Activated CD4-positive, alpha-beta T cell treated with anti-CD3 and anti-CD28 coated beads, Interleukin-2, amount 50 U/mL, for 24 hours (primary cell): ENCODE measurements around the gene PHETA1.

Source experiments
- DNase-seq, 2 donors: peaks; one replicate each; pipeline ENCODE4 v3.0.0-alpha.2; 2020; ENCODE audit warnings: low read depth in 1 of 2, low spot score in 1 of 2

PHETA1 gene

DNA sequence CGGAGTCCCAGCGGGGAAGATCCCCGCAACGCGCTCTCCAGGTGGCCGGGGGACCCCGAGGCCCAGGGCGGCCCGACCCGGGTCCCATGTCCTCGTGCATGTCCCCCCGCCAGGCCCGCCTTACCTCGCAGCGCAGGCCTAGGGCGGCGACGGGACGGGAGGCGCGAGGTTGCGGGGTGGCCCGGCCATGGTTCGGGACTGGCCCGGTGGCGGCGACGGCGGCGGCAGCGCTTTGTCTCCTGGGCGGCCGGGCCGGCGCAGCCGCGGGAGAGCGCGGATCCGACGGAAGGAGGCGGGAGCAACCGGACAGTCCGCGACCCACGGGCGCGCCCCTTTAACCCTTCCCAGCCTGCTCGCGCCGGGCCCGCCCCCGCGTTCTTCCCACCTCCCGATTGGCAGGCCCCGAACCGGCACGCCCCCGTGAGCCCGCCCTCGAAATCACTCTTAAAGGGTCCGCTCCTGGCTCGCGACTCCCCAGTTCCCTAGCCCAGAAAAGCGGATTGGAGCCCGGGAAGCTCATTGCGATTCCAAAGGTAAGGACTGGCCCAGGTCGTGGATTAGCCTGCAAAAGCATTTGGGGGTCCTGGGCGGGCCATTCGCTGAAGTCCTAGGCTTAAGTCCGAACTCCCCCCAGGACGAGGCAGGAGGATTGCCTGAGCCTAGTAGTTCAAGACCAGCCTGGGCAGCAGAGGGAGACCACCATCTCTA is at the start of gene PHETA1:
Gene PHETA1 (minus strand): TSS at position 308 of the 708 bp plus-strand sequence. CDS start 5,668 bp downstream, outside the sequence.
- peak; percentile 62 to 68 for DNase-seq

DNA sequence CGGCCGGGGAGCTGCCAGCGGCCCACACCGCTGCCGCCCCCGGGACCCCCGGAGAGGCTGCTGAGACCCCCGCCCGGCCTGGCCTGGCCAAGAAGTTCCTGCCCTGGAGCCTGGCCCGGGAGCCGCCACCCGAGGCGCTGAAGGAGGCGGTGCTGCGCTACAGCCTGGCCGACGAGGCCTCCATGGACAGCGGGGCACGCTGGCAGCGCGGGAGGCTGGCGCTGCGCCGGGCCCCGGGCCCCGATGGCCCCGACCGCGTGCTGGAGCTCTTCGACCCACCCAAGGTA is 49.6 kb upstream of the PHETA1 start:
- DNase-seq, result no peak

DNA sequence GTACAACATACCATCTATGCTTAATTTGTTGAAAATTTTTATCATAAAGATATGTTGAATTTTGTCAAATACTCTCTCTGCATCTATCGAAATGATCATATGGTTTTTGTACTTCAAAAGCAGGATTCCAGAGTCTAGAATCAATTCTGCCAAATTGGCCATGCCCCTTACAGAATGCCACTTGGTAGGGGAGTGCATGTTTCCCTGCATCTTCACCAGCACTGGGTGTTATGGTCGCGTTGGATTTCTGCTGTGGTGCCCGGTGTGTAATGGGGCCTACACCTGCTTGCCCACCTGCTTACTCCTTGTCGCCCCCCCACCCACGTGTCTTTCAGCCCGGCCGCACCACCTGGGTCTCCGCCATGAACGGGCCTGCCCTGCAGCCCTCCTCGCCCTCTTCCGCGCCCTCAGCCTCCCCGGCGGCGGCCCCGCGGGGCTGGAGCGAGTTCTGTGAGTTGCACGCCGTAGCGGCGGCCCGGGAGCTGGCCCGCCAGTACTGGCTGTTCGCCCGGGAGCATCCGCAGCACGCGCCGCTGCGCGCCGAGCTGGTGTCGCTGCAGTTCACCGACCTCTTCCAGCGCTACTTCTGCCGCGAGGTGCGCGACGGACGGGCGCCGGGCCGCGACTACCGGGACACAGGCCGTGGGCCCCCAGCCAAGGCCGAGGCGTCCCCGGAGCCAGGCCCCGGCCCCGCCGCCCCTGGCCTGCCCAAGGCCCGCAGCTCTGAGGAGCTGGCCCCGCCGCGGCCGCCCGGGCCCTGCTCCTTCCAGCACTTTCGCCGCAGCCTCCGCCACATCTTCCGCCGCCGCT is 49.1 kb upstream of the PHETA1 start:
- DNase-seq, result no peak

DNA sequence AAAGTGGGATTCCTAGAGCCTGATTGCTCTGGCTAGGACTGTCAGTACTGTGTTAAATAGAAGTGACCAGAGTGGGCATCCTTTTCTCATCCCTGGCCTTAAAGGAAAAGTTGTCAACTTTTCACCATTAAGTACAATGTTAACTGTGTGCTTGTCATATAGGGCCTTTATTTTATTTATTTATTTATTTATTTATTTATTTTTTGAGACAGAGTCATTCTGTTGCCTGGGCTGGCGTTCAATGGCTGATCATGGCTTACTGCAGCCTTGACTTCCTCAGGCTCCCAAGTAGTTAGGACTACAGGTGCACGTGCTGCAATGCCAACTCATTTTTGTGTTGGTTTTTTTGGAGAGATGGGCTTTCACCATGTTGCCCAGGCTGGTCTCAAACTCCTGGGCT is 48.4 kb upstream of the PHETA1 start:
- no peak for DNase-seq

DNA sequence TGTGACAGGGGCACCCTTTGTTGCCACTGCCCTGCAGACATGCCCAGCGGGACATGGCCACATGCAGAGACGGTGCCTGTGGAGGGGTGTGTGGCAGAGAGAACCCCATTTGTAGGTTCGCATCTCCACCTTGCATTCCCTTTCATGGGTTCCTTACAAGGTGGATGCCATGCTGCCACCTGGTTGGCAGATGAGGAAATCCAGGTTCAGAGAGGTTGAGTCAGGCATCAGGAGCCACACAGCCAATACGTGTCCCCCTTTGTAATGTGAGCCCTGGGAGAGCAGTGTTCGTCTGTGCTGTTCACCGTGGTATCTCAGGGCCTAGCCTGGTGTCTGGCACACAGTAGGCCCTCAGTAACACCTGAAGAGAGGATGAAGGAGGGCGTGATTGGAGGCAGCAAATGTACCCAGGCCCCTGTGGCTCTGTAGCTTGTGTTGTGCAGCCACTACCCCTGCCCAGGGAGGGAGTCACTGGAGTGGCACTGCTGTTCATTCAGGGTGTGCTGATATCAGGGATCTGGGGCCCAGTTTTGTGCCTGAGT is 45.9 kb upstream of the PHETA1 start:
- no peak for DNase-seq

DNA sequence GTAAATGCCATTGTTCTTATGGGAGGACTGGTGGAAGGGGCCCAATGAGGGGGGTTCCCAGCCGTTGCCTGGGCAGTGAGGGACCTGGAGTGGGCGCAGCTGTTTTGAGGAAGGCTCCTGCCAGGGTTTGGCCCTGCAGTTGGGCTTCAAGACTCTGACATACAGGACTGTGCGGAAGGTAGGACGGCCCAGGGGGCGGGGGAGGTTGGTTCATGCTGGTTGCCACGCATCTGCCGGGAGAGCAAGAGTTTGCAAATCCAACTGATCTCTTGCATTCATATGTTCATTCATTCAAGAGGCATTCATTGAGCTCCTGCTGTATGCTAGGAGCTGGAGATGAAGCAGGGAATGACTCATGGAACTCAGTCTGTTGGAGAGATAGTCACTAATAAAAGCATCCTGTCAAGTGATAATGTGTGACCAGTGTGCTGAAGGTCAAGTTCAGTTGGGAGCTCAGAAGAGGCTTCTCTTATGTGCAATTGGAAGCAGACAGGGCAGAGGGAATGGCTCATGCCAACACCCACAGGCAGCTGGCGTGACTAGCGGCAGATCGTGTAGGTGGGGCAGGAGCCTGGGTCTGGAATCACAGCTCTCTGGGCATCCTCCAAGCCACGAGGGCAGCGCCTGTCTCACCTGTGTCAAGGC is 44.7 kb upstream of the PHETA1 start:
- DNase-seq, result no peak

DNA sequence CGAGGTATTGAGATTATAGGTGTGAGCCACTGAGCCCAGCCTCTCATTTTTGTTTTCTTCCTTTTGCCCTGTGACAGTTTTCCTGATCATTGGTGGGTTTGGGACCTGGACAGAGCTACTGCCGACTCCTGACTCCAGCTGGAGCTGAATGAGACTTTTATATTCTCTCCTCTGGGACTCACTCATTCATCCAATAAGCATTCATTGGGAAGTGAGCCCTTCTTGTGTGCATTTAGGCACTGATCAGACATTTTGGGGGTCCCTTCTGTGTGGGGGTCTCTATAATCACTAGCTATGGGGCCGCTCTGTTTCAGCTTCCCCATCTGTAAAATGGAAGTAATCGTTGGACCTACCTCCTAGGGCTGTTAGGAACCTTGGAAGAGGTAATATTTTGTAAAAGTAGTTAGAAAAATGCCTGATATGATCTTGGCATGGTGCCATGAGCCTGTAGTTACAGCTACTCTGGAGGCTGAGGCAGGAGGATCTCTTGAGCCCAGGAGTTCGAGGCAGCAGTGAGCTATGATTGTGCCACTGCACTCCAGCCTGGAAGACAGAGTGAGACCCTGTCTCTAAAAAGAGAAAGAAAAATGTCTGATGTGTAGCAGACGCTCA is 44.0 kb upstream of the PHETA1 start:
- DNase-seq, result no peak

GRCh38 chr12:111412007-111412829 is 43.3 kb upstream of the PHETA1 start:
- DNase-seq, result no peak

- no peak for DNase-seq
These were observed 42.4 kb upstream of the PHETA1 start for GRCh38 chr12:111411185-111411764.

GRCh38 chr12:111410431-111411184 is 41.7 kb upstream of the PHETA1 start:
- DNase-seq, result no peak

DNA sequence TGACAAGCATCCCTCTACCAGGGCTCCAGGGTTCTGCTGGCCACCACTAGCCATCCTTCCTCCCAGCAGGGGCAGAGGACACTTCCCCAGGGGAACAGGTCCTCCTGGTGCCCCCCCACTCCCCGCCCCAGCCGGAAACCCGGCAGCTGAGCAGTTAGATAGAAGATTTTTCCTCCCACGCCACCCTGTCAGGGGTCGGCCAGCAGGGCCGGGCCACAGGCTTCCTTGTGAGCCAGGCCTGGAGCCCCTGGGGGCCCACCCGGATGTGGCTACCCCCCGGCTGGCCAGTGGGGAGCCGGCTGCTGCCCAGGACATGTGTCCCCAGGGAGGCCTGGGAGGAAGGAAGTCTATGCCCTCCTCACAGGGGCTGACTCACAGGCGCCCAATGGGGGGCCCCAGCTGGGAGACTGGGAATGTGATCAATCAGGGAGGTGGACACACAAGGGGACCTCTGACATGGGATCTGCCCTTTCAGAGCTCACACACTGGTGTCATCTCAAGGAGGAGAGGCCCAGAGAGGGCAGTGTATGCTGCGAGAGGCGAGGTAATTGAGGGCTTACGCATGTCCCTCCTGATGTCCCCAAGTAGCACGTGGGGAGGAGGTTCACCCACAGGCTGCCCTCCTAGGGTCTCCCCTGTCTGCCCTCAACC is 41.0 kb upstream of the PHETA1 start:
- no peak for DNase-seq

DNA sequence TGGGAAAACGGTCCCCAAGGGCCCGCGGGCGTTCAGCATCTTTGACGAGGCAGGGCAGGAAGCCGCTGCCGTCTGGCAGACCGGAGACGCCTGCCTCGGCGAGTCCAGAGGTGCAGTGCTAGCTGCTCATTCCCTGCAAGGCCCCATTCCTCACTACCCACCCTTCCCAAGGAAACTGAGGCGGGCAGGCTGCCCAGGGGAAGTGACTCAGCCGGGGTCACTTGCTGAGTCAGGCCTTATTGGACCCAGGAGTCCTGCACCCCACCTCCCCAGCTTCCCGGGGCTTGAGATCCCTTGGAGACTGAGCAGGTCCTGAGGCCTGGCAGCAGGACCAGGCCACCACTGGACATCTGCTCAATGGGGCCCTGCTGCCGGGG is 40.5 kb upstream of the PHETA1 start:
- DNase-seq, result no peak

GRCh38 chr12:111408686-111409402 is 39.9 kb upstream of the PHETA1 start:
- DNase-seq, result no peak

DNA sequence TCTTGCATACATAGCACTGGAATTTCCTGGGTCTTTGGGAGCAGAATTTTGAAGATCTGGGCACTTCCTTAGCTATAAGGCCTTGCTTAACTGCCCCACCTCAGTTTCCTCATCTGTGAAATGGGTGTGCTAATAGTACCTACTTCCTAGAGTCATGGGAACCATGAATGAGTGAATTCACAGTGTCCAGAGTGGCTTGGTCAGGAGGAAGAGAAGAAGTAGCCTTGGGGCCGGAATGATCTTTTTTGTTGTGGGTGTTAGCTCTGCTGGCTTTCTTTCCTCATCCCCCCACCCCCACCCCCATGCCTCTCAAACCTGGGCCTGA is 39.2 kb upstream of the PHETA1 start:
- no peak for DNase-seq

DNA sequence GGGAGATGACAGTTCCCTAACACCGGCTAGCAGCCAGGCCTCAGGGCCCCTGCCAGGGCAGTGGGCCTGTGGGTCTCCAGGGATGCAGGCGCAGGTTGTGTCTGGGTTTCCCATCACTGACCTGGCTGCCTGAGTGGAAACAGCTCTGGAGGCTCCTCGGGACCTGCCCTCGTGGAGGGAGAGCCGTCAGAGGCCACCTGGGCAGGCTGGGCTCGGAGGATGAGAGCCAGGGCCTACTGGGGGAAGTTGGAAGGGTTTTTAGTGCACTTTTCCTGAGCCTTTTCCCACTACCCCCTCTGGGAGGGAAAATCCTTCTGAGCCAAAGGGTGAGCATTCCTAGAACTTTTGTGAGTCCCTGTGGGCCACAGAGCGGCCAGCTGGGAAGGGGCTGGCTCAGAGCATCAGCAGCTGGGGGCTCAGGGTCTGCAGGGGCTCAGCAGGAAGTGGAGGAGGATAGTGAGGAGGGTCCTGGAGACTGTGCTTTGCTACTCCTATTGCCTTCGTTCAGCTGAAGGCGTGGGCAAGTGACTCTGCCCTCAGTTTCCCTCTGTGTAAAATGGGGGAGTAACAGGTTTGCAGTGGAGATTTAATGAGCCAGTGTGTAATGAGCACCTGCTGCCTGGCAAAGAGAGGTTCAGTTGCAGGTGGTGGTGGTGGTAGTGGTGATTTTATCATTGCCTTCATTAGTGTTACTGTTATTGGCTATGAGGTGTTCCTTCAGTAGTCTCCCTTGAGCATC is 38.7 kb upstream of the PHETA1 start:
- DNase-seq, result no peak

DNA sequence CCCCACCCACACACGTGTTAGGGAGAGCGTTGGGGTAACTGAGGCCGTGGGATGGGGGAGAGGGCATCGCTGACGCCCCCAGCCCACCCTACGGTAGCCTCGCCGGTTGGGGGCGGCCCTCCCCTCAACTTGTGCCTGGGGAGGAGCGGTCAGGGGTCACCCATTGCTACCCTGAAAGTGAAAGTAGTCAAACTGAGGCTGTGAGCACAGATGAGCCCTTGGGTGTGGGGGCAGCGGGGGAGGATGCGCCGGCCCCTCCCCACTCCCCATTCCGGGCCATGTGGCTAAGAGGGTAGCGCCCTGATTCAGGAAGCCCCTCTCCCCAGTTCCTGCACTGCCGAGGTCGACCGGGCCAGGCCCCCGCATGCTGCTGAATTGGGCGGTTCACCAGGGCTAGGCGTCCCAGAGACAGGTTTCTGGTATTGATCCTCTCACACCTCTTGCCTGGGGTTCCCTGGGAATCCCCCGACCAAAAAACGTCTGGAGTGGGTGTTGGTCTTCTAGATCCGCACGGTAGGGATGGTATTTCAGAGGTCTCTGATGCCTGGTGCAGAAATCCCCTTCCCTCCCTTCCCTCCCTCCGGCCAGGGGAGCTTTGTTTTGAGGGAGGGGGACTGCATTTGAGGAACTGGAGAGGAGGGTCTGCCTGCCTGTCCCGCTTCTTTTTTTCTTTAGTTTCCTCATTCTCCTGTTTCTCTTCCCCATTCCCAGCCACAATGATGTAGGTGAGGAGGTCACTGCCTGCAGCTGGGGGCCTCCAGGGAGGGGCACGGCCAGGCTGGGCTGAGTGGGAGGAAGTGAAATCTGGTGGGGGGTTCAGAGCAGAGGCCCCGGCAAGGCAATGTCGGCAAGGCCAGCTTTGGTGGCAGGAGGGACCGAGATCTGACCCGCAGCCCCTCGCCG is 37.8 kb upstream of the PHETA1 start:
- DNase-seq, result peak in 1 of 2 donors; percentile 40
